LNCAP (cell line): ENCODE measurements around the gene ZSWIM4.

Source experiments
- TF ChIP-seq, protein P1 (sequence below): fragments of 450-650 bp; IDR thresholded peaks from 2 replicates; pipeline ENCODE4 v1.5.1; 2017; ENCODE audit warnings: mild to moderate bottlenecking

ZSWIM4 gene

GRCh38 chr19:13861392-13861713 is 66.1 kb downstream of the ZSWIM4 start:
- TF ChIP-seq, protein P1, sequence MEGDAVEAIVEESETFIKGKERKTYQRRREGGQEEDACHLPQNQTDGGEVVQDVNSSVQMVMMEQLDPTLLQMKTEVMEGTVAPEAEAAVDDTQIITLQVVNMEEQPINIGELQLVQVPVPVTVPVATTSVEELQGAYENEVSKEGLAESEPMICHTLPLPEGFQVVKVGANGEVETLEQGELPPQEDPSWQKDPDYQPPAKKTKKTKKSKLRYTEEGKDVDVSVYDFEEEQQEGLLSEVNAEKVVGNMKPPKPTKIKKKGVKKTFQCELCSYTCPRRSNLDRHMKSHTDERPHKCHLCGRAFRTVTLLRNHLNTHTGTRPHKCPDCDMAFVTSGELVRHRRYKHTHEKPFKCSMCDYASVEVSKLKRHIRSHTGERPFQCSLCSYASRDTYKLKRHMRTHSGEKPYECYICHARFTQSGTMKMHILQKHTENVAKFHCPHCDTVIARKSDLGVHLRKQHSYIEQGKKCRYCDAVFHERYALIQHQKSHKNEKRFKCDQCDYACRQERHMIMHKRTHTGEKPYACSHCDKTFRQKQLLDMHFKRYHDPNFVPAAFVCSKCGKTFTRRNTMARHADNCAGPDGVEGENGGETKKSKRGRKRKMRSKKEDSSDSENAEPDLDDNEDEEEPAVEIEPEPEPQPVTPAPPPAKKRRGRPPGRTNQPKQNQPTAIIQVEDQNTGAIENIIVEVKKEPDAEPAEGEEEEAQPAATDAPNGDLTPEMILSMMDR: no peak

- TF ChIP-seq, protein P1: peak; percentile 95
These were observed 66.7 kb downstream of the ZSWIM4 start for GRCh38 chr19:13861714-13862531.

- TF ChIP-seq, protein P1: no peak
These were observed 68.9 kb downstream of the ZSWIM4 start for GRCh38 chr19:13864046-13864666.

GRCh38 chr19:13864667-13865570 is 69.7 kb downstream of the ZSWIM4 start:
- TF ChIP-seq, protein P1: no peak

DNA sequence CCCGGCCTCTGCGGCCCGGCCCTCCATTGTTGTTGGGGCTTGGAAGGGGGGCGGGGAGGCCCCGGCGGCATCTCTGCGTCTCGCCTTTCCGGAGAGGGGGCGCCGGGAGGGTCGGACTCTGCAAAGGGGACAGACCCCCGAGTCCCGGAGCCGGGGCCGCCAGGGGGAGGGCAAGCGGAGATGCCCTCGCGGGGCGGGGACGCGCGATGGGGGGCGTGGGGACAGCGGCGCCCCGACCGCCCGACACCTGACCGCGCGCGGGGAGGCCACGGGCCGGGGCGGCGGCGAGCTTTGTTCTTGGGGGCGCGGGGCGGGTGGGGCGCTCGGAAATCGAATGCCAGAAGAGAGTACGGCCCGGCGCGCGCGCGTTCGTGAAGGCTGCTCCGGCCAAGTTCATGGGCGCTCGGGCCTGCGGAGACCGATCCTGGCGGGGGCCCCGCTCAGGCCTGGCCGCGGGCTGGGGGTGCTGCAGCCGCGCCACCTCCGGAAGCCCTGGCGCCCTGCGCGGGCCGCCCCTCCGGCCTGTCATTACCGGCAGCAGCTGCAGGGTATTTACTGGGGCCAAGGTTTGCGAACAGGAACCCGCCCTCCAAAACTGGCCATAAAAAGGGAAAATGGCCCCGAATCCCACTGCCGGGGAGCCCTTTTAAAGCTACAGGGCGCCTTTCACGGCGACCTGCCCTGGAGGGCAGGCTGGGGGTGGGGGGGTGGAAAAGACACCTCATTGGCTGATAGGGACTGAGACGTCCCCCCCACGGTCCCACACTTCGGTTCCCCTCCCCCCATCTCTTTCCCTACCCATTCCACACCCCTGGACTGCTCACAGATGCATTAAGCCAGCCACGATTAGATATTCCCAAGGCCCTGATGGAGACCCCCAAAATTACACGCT is 70.6 kb downstream of the ZSWIM4 start:
- TF ChIP-seq, protein P1: no peak

- TF ChIP-seq, protein P1: no peak
These were observed 71.3 kb downstream of the ZSWIM4 start for GRCh38 chr19:13866463-13867046.
